OCI-LY7 (cell line): ENCODE results near the gene FEM1A. TPM values are rescaled to one million over a fixed set of nuclear protein-coding genes. Genes with fewer than 3 reads are reported as not detected.
"Not testable (repeated sequence)": the region's sequence is repeated elsewhere in the genome, so short reads cannot be mapped to it uniquely, and the experiment has no call there.

Experiments
- BruUV-seq: library from RNA; stranded (reverse); fragments of 400-500 nt; replicated peaks from 2 replicates; lab custom pipeline; 2021; lab: Mats Ljungman, UMichigan
- CTCF ChIA-PET: fragments of 300-600 bp; sonication (Branson Sonifier 250); formaldehyde crosslinking; loops from one replicate; lab custom pipeline; 2022; ENCODE audit warnings: antibody characterized with exemption; ENCODE audit not compliant: unreplicated experiment; lab: Charles Lee
- POLR2A ChIA-PET: fragments of 300-600 bp; sonication (Branson Sonifier 250); formaldehyde crosslinking; loops from one replicate; lab custom pipeline; 2022; ENCODE audit warnings: antibody characterized with exemption; lab: Charles Lee
- DNase-seq: peaks from one replicate; pipeline ENCODE4 v3.0.0-alpha.2; 2015; ENCODE audit warnings: low spot score
- H2AFZ ChIP-seq: fragments of 200-600 bp; sonication (generic), shearing (Covaris generic); 2 replicates; pipeline ENCODE4 v1.6.1; 2014; ENCODE audit warnings: mild to moderate bottlenecking, antibody characterized with exemption, low read length, moderate library complexity
- H3K27ac ChIP-seq: fragments of 200-600 bp; sonication (generic); 2 replicates; pipeline ENCODE4 v1.5.1; 2014; ENCODE audit warnings: mixed run types, low read depth, mild to moderate bottlenecking, moderate library complexity, low read length, inconsistent platforms; ENCODE audit not compliant: poor library complexity, severe bottlenecking
- H3K36me3 ChIP-seq: fragments of 200-600 bp; sonication (generic); 2 replicates; pipeline ENCODE4 v1.6.1; 2014; ENCODE audit warnings: mild to moderate bottlenecking, antibody characterized with exemption, low read length, moderate library complexity, mixed read lengths; ENCODE audit not compliant: insufficient read depth
- H3K4me1 ChIP-seq: fragments of 200-600 bp; sonication (generic); 2 replicates; pipeline ENCODE4 v1.5.1; 2014; ENCODE audit warnings: mild to moderate bottlenecking, low read length; ENCODE audit not compliant: insufficient read depth, poor library complexity, severe bottlenecking
- H3K4me2 ChIP-seq: fragments of 200-600 bp; sonication (generic); 2 replicates; pipeline ENCODE4 v1.6.1; 2014; ENCODE audit warnings: mild to moderate bottlenecking, low read length
- H3K4me3 ChIP-seq: fragments of 200-600 bp; sonication (generic); 2 replicates; pipeline ENCODE4 v1.5.1; 2014; ENCODE audit warnings: mild to moderate bottlenecking, low read depth, low read length; ENCODE audit not compliant: poor library complexity, severe bottlenecking
- H3K79me2 ChIP-seq: fragments of 200-600 bp; sonication (generic); 2 replicates; pipeline ENCODE4 v1.6.1; 2016; ENCODE audit warnings: low read depth, mild to moderate bottlenecking, low read length, moderate library complexity, mixed read lengths; ENCODE audit not compliant: insufficient read depth
- H3K9me2 ChIP-seq: fragments of 200-600 bp; sonication (generic); 2 replicates; pipeline ENCODE4 v1.6.1; 2016; ENCODE audit warnings: mild to moderate bottlenecking, low read length, mixed read lengths; ENCODE audit not compliant: insufficient read depth
- H3K9me3 ChIP-seq: fragments of 200-600 bp; sonication (generic); 2 replicates; pipeline ENCODE4 v1.6.1; 2014; ENCODE audit warnings: mild to moderate bottlenecking, mixed run types, low read length, mixed read lengths
- H4K20me1 ChIP-seq: fragments of 200-600 bp; sonication (generic); 2 replicates; pipeline ENCODE4 v1.6.1; 2014; ENCODE audit warnings: mild to moderate bottlenecking, antibody characterized with exemption, low read length, moderate library complexity, mixed read lengths; ENCODE audit not compliant: insufficient read depth
- EZH2phosphoT487 ChIP-seq: fragments of 200-600 bp; sonication (generic); IDR thresholded peaks from 2 replicates; pipeline ENCODE4 v1.6.1; 2018; ENCODE audit warnings: low read depth, borderline replicate concordance, mild to moderate bottlenecking, mixed run types, antibody characterized with exemption, low read length, moderate library complexity, mixed read lengths
- intact Hi-C: fragments of 100-400 bp; cut with micrococcal nuclease; formaldehyde crosslinking; loops from one replicate; pipeline ENCODE4 v1.10.0; 2022; ENCODE audit not compliant: unreplicated experiment
- total RNA-seq, 2 experiments: library from RNA; depleted of rRNA in 1 of 2; stranded (reverse); fragments of >200 nt in 1 of 2; shearing (Covaris generic) in 1 of 2; gene quantifications; 2 replicates each; pipeline ENCODE4 v1.2.3, GENCODE V29; 2014 to 2022
- TF ChIP-seq, protein P1 (sequence below): fragments of 200-600 bp; sonication (generic); conservative IDR thresholded peaks from 2 replicates; pipeline ENCODE4 v1.5.1; 2014; ENCODE audit warnings: mild to moderate bottlenecking, antibody characterized with exemption, low read length, moderate library complexity, mixed read lengths

Gene FEM1A
- total RNA-seq, 2 experiments from 2014 or later, result 15.8 to 17.5 TPM

DNA sequence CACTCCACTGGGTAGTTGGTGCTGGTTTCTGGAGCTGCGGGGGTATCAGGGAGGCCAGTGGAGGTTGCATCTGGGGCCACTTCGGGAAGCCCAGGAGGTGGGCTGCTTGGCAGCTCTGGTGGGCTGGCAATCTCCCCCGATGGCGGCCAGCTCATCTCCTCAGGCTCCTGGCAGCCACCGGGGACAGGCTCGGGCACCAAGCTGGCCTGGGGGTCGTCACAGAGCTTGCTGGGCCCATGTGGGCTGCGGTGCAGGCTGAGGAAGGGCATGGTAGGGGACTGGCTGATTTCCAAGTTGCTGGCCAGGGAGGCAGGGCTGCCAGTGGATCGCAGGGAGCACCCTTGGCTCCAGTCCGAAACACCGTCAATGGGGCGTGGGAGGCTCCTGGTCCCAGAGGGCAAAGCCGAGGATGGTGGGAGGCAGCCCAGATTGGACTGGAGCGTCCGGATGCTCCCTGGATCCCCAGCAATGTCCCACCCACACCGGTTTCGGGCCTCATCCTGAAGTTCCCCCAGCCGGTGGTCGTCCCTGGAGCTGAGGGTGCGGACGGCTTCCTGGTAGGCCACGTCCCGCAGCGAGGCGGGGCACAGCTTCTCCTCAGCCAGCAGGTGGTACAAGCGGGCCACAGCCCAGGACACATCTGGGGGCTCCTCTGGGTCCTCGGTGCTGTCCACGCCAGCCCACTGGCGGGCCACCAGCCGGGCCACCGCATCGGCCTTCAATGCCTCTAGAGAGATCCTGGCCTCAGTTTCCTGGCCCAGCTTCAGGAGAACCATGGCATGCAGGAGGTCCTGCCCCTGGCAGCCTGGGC is 26.1 kb downstream of the FEM1A start:
- POLR2A ChIA-PET, result no interaction called here
- Histone ChIP-seq H3K79me2 (peaks cover 14% of the 10 kb centered on the region; the same call in 1 of the 2 replicates), H3K9me2 (no peaks in the 10 kb centered on the region), H3K27ac (no peak overlapping the region), H3K4me1 (peaks cover 15% of the 10 kb centered on the region), H2AFZ (no peak overlapping the region), H3K9me3 (no peaks in the 10 kb centered on the region), H3K4me2 (no peak overlapping the region), H3K4me3 (no peak overlapping the region), H3K36me3 (peaks cover 65% of the 10 kb centered on the region), H4K20me1 (no peaks in the 10 kb centered on the region)
- no peak for DNase-seq
- intact Hi-C loops, result no loop called here
- CTCF ChIA-PET, result no interaction called here
- TF ChIP-seq, protein P1, sequence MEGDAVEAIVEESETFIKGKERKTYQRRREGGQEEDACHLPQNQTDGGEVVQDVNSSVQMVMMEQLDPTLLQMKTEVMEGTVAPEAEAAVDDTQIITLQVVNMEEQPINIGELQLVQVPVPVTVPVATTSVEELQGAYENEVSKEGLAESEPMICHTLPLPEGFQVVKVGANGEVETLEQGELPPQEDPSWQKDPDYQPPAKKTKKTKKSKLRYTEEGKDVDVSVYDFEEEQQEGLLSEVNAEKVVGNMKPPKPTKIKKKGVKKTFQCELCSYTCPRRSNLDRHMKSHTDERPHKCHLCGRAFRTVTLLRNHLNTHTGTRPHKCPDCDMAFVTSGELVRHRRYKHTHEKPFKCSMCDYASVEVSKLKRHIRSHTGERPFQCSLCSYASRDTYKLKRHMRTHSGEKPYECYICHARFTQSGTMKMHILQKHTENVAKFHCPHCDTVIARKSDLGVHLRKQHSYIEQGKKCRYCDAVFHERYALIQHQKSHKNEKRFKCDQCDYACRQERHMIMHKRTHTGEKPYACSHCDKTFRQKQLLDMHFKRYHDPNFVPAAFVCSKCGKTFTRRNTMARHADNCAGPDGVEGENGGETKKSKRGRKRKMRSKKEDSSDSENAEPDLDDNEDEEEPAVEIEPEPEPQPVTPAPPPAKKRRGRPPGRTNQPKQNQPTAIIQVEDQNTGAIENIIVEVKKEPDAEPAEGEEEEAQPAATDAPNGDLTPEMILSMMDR, result no peak
- no peak for TF ChIP-seq EZH2phosphoT487
- BruUV-seq, result no TSS peak

- peaks cover 72% of the 10 kb centered on the region for H3K36me3 ChIP-seq
- no peak overlapping the region for H3K4me2 ChIP-seq
- ChIA-PET POLR2A (no interaction called here), CTCF (no interaction called here)
- H4K20me1 ChIP-seq, result no peaks in the 10 kb centered on the region
- peaks cover 47% of the 10 kb centered on the region for H3K79me2 ChIP-seq
- H3K27ac ChIP-seq, result no peak overlapping the region
- intact Hi-C loops, result no loop called here
- no peaks in the 10 kb centered on the region for H3K9me3 ChIP-seq
- DNase-seq, result no peak
- H3K4me1 ChIP-seq, result peaks cover under 1% of the 10 kb centered on the region
- H3K9me2 ChIP-seq, result no peaks in the 10 kb centered on the region
- H3K4me3 ChIP-seq, result no peak overlapping the region
- TF ChIP-seq, protein P1, result no peak
- no peak for TF ChIP-seq EZH2phosphoT487
- BruUV-seq, result no TSS peak
- H2AFZ ChIP-seq, result no peak overlapping the region
Measured at GRCh38 chr19:4821265-4821664, 29.7 kb downstream of the FEM1A start.

DNA sequence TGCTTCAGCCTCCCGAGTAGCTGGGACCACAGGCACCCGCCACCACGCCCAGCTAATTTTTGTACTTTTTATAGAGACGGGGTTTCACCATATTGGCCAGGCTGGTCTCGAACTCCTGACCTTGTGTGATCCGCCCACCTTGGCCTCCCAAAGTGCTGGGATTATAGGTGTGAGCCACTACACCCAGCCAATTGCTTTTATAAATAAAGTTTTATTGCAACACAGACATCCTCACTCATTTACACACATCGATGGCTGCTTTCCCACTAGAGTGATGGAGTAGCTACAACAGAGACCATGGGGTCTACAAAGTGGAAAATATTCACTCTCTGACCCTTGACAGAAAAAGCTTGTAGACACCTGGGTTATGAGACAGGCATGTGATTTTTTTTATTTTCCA is 30.8 kb downstream of the FEM1A start:
- H3K9me3 ChIP-seq, BruUV-seq, DNase-seq, H3K4me3 ChIP-seq, H3K27ac ChIP-seq, H4K20me1 ChIP-seq, CTCF ChIA-PET, H3K4me2 ChIP-seq, H2AFZ ChIP-seq, H3K9me2 ChIP-seq, H3K4me1 ChIP-seq, intact Hi-C loops: not testable (repeated sequence)
- Histone ChIP-seq H3K79me2 (peaks cover 55% of the 10 kb centered on the region), H3K36me3 (peaks cover 65% of the 10 kb centered on the region)
- POLR2A ChIA-PET, result interaction anchor here (1.0 kb wide), 1 partner anchor 18 kb away, joined by 4 read pairs; no protein-coding TSS in a partner anchor
